Muscle layer of duodenum (tissue), 2 donors: ENCODE results near the gene ILF3.

Source experiments
- H3K27ac ChIP-seq: one replicate; pipeline ENCODE4 v1.7.0; 2013; ENCODE audit warnings: mild to moderate bottlenecking, low read length
- H3K27me3 ChIP-seq: one replicate; pipeline ENCODE4 v1.7.0; 2013; ENCODE audit warnings: low read depth, mild to moderate bottlenecking, control low read depth, low read length
- H3K36me3 ChIP-seq, 2 donors: one replicate each; pipeline ENCODE4 v1.7.0; 2013; ENCODE audit warnings: low read length in 2 of 2, control low read depth in 1 of 2, mild to moderate bottlenecking in 1 of 2; ENCODE audit not compliant: insufficient read depth in 2 of 2, control insufficient read depth in 1 of 2
- H3K4me1 ChIP-seq, 2 donors: one replicate each; pipeline ENCODE4 v1.7.0; 2013; ENCODE audit warnings: low read length in 2 of 2, mild to moderate bottlenecking in 2 of 2, control low read depth in 1 of 2, moderate library complexity in 1 of 2; ENCODE audit not compliant: insufficient read depth in 2 of 2, control insufficient read depth in 1 of 2
- H3K4me3 ChIP-seq, 2 donors: one replicate each; pipeline ENCODE4 v1.7.0; 2013; ENCODE audit warnings: low read length in 2 of 2, low read depth in 1 of 2, mild to moderate bottlenecking in 1 of 2
- H3K9me3 ChIP-seq, 2 donors: one replicate each; pipeline ENCODE4 v1.7.0; 2013; ENCODE audit warnings: low read length in 2 of 2, control low read depth in 1 of 2, mild to moderate bottlenecking in 1 of 2; ENCODE audit not compliant: control insufficient read depth in 1 of 2
- donor health status: healthy.

ILF3 gene

GRCh38 chr19:10737722-10738121, 83.6 kb downstream of the ILF3 start:
- peaks cover 0 to 5% of the 10 kb centered on the region in 2 donors for H3K36me3 ChIP-seq
- H3K4me1 ChIP-seq, result peaks cover 0 to 13% of the 10 kb centered on the region in 2 donors
- H3K27ac ChIP-seq, result no peak overlapping the region
- no peaks in the 10 kb centered on the region for H3K27me3 ChIP-seq
- H3K9me3 ChIP-seq, result no peaks in the 10 kb centered on the region
- no peak overlapping the region for H3K4me3 ChIP-seq

- Histone ChIP-seq H3K4me1 (peaks cover 11 to 24% of the 10 kb centered on the region in 2 donors), H3K4me3 (no peak overlapping the region), H3K27ac (no peak overlapping the region)
Observed at GRCh38 chr19:10740798-10741197, 86.7 kb downstream of the ILF3 start.

More at GRCh38 chr19:10740798-10741197, 86.7 kb downstream of the ILF3 start:
- Histone ChIP-seq H3K36me3 (peaks cover 0 to 5% of the 10 kb centered on the region in 2 donors), H3K9me3 (no peaks in the 10 kb centered on the region), H3K27me3 (no peaks in the 10 kb centered on the region)
